ENCODE measurements around the gene TCOF1.
"Not testable (repeated sequence)": the region's sequence is repeated elsewhere in the genome, so short reads cannot be mapped to it uniquely, and the experiment has no call there.

TCOF1 gene

DNA sequence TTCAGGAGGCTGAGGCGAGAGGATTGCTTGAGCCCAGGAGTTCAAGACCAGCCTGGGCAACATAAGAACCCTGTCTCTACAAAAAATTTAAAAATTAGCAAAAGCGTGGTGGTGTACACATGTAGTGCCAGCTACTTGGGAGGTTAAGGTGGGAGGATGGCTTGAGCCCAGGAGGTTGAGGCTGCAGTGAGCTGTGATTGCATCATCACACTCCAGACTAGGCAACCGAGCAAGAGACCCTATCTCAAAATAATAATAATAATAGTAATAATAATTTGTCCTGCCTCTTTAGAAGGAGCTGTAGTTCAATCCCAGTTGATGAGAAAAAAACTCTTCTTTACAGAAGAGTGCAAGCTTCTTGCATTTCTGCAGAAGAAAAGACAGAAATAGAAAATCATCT lies 65.3 kb downstream of the TCOF1 start:
- no peak overlapping the region for H3K4me3 ChIP-seq (replicated peaks; ENCODE audit: low read depth, low read length)
- no peak for DNase-seq (ENCODE audit: extremely low read depth, low read depth)
- TF ChIP-seq, protein P1, sequence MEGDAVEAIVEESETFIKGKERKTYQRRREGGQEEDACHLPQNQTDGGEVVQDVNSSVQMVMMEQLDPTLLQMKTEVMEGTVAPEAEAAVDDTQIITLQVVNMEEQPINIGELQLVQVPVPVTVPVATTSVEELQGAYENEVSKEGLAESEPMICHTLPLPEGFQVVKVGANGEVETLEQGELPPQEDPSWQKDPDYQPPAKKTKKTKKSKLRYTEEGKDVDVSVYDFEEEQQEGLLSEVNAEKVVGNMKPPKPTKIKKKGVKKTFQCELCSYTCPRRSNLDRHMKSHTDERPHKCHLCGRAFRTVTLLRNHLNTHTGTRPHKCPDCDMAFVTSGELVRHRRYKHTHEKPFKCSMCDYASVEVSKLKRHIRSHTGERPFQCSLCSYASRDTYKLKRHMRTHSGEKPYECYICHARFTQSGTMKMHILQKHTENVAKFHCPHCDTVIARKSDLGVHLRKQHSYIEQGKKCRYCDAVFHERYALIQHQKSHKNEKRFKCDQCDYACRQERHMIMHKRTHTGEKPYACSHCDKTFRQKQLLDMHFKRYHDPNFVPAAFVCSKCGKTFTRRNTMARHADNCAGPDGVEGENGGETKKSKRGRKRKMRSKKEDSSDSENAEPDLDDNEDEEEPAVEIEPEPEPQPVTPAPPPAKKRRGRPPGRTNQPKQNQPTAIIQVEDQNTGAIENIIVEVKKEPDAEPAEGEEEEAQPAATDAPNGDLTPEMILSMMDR (IDR thresholded peaks at IDR 0.05; ENCODE audit: low read depth, low read length, missing control alignments): no peak

DNA sequence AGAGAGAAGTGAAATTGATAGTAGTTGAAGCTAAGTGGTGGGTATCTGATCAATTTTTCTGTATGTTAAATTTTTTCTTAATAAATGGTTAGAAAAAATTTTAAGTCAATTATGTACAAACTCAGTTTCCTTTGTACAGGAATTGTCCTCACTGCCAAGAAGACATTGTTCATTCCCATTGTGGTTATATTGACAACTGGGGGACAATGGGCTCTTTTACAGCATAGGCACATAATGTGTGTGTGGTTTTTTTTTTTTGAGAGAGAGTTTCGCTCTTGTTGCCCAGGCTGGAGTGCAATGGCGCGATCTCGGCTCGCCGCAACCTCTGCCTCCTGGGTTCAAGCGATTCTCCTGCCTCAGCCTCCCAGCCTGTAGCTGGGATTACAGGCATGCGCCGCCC lies 68.7 kb downstream of the TCOF1 start:
- DNase-seq (ENCODE audit: extremely low read depth, low read depth); H3K4me3 ChIP-seq (replicated peaks; ENCODE audit: low read depth, low read length): not testable (repeated sequence)

DNA sequence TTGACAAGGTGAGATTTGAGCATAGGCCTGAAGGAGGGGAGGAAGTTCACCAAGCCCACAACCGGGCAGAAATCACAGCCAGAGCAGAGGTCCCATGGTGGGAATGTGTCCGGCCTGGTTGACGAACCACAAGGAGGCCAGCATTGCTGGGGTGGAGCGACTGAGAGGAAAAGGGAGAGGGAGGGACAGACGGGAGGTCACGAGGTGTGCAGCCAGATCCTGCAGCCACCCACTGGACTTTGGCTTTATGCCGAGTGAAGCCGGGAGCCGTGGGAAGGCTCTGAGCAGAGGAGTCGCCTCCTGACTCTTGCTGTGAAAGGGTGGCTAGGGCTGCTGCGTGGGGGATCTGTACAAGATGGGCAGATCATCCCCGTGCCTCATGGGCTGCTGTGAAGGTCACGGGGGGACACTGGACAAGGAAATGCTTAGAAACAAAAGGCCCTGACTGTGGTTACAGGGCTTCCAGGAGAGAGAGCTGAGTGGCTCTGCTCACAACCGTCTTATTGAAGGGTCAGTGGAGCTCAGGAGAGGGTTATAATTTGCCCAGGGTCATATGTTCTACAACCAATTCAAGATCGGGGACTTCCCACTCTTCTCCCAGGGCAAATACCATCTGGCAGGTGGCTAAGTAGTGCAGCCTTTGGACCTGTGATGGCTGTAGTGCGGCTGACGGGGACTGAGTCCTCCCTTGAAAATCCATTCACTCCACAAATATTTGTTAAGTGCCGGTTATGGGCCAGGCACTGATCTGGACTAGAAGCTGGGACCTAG lies 70.8 kb downstream of the TCOF1 start:
- TF ChIP-seq, protein P1 (IDR thresholded peaks at IDR 0.05; ENCODE audit: low read depth, low read length, missing control alignments): no peak
- no peak overlapping the region for H3K4me3 ChIP-seq (replicated peaks; ENCODE audit: low read depth, low read length)
- DNase-seq (ENCODE audit: extremely low read depth, low read depth): no peak

DNA sequence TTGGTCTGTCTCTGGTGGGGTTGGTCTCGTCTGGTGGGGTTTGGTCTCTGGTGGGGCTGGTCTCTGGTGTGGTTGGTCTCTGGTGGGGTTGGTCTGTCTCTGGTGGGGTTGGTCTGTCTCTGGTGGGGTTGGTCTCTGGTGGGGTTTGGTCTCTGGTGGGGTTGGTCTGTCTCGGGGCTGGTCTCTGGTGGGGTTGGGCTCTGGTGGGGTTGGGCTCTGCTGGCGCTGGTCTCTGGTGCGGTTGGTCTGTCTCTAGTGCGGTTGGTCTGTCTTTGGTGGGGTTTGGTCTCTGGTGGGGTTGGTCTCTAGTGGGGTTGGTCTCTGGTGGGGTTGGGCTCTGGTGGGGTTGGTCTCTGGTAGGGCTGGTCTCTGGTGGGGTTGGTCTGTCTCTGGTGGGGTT lies 71.5 kb downstream of the TCOF1 start:
- no peak overlapping the region for H3K4me3 ChIP-seq (replicated peaks; ENCODE audit: low read depth, low read length)
- DNase-seq (ENCODE audit: extremely low read depth, low read depth): no peak
- TF ChIP-seq, protein P1 (IDR thresholded peaks at IDR 0.05; ENCODE audit: low read depth, low read length, missing control alignments): no peak

DNA sequence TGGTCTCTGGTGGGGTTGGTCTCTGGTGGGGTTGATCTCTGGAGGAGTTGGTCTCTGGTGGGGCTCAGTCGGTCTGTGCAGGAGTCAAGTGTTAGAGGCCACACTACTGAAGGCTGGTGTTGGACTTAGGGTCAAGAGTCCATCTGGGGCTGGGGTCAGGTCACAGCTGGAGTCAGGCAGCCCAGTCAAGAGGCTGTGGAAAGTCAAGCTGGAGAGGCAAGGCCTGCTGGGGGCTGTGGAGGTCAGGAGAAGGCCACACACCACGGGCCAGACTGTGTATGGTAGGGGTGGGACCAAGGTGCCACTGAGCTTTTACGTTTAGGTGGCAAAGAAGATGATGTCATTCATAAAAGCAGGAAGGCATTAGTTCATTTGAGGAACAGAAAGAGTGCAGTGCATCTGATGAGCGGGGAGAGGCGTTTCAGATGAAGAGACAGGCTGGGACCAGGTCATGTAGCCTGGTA lies 71.9 kb downstream of the TCOF1 start:
- TF ChIP-seq, protein P1 (IDR thresholded peaks at IDR 0.05; ENCODE audit: low read depth, low read length, missing control alignments): no peak
- no peak for DNase-seq (ENCODE audit: extremely low read depth, low read depth)
- H3K4me3 ChIP-seq (replicated peaks; ENCODE audit: low read depth, low read length): no peak overlapping the region

DNA sequence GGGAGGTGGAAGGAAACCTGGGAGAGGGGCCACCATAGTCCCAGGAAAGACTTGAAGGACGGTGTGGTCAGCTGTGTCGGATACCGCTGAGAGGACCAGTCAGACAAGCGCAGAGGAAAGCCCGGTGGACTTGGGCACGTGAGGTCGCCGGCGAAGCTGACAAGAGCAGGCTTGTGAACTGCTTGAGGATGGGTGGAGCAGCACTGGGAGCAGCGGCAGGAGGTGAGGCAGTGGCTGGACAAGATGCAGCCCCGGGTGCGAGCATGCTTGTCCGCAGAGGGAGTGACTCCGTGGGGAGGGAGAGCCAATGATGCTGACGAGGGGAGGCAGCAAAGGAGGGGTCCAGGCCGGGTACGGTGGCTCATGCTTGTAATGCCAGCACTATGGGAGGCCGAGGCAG lies 73.6 kb downstream of the TCOF1 start:
- TF ChIP-seq, protein P1 (IDR thresholded peaks at IDR 0.05; ENCODE audit: low read depth, low read length, missing control alignments): no peak
- H3K4me3 ChIP-seq (replicated peaks; ENCODE audit: low read depth, low read length): no peak overlapping the region
- DNase-seq (ENCODE audit: extremely low read depth, low read depth): no peak

DNA sequence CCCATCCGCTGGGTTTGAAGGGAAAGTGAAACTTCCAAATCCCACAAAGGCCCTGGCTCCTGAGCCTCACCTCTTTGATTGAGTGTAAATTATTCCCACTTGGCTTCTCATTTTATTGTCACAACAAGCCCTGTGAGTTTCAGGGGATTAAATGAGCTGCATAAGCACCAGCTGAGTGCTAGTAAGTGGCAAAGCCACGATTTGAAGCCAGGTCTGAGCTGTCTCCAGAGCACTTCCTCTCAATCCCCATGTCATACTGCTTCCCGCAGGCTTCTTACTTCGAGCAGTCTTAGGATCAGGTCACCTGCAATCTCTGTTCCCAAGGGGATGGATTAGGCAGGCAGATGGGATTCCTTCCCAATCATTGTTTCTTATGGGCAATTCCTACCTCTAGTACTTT lies 74.1 kb downstream of the TCOF1 start:
- TF ChIP-seq, protein P1 (IDR thresholded peaks at IDR 0.05; ENCODE audit: low read depth, low read length, missing control alignments): no peak
- H3K4me3 ChIP-seq (replicated peaks; ENCODE audit: low read depth, low read length): no peak overlapping the region
- DNase-seq (ENCODE audit: extremely low read depth, low read depth): no peak
